PC-3 (cell line): Measurements from ENCODE around the gene SNED1. TPM values are rescaled to one million over a fixed set of nuclear protein-coding genes. Genes with fewer than 3 reads are reported as not detected.

Experiments used
- ATAC-seq: fragments of 200-7000 bp; cut with Tn5 transposase; 2 replicates; pipeline ENCODE4 v1.9.1; 2020; ENCODE audit warnings: mild to moderate bottlenecking, moderate library complexity
- BruUV-seq: library from RNA; stranded (reverse); fragments of 400-500 nt; replicated peaks from 2 replicates; lab custom pipeline; 2021; lab: Mats Ljungman, UMichigan
- CTCF ChIA-PET: fragments of 300-600 bp; sonication (Branson Sonifier 250); formaldehyde crosslinking; loops from one replicate; lab custom pipeline; 2022; ENCODE audit warnings: antibody characterized with exemption; lab: Charles Lee
- POLR2A ChIA-PET: fragments of 300-600 bp; sonication (Branson Sonifier 250); formaldehyde crosslinking; loops from one replicate; lab custom pipeline; 2022; ENCODE audit warnings: antibody characterized with exemption; ENCODE audit not compliant: unreplicated experiment; lab: Charles Lee
- DNase-seq: peaks from one replicate; pipeline ENCODE4 v3.0.0-alpha.2; 2015
- H2AFZ ChIP-seq: fragments of 300-600 bp; sonication (generic); 2 replicates; pipeline ENCODE4 v1.6.0; 2016; ENCODE audit warnings: antibody characterized with exemption, low read length
- H3F3A ChIP-seq: fragments of 300-600 bp; sonication (generic); one replicate; pipeline ENCODE4 v1.6.0; 2017; ENCODE audit warnings: antibody characterized with exemption, low read length, control low read depth, mild to moderate bottlenecking; ENCODE audit not compliant: unreplicated experiment
- H3K27ac ChIP-seq: fragments of 300-600 bp; sonication (generic); 2 replicates; pipeline ENCODE4 v1.5.1; 2016; ENCODE audit warnings: mild to moderate bottlenecking, low read length
- H3K27me3 ChIP-seq: fragments of 300-600 bp; sonication (generic); 2 replicates; pipeline ENCODE4 v1.6.1; 2016; ENCODE audit warnings: low read length, mixed read lengths
- H3K36me3 ChIP-seq: fragments of 300-600 bp; sonication (generic); 2 replicates; pipeline ENCODE4 v1.6.1; 2016; ENCODE audit warnings: low read depth, mixed run types, low read length, mixed read lengths
- H3K4me1 ChIP-seq: fragments of 300-600 bp; sonication (generic); 2 replicates; pipeline ENCODE4 v1.5.1; 2016; ENCODE audit warnings: low read length; ENCODE audit not compliant: insufficient read depth
- H3K4me2 ChIP-seq: fragments of 300-600 bp; sonication (generic); 2 replicates; pipeline ENCODE4 v1.6.0; 2016; ENCODE audit warnings: low read length
- H3K4me3 ChIP-seq: fragments of 300-600 bp; sonication (generic); 2 replicates; pipeline ENCODE4 v1.5.1; 2016; ENCODE audit warnings: mild to moderate bottlenecking, low read length, mixed read lengths
- H3K79me2 ChIP-seq: fragments of 300-600 bp; sonication (generic); 2 replicates; pipeline ENCODE4 v1.6.1; 2017; ENCODE audit warnings: low read length, mixed read lengths
- H3K9ac ChIP-seq: fragments of 300-600 bp; sonication (generic); 2 replicates; pipeline ENCODE4 v1.6.0; 2016; ENCODE audit warnings: mild to moderate bottlenecking, low read length
- H3K9me2 ChIP-seq: fragments of 300-600 bp; sonication (generic); replicated peaks from 2 replicates; pipeline ENCODE4 v1.6.1; 2016; ENCODE audit warnings: mixed run types, low read length, mixed read lengths
- H3K9me3 ChIP-seq: fragments of 300-600 bp; sonication (generic); 2 replicates; pipeline ENCODE4 v1.6.1; 2016; ENCODE audit warnings: low read length, mixed read lengths
- H4K20me1 ChIP-seq: fragments of 300-600 bp; sonication (generic); 2 replicates; pipeline ENCODE4 v1.6.1; 2016; ENCODE audit warnings: low read length, mixed read lengths
- CTCF ChIP-seq: fragments of 300-600 bp; sonication (generic); conservative IDR thresholded peaks from 2 replicates; pipeline ENCODE4 v1.5.1; 2017; ENCODE audit warnings: antibody characterized with exemption, low read depth, mild to moderate bottlenecking, low read length
- EZH2 ChIP-seq: fragments of 300-600 bp; sonication (generic); IDR thresholded peaks from one replicate; pipeline ENCODE4 v1.6.1; 2017; ENCODE audit warnings: antibody characterized with exemption, mild to moderate bottlenecking, low read length; ENCODE audit not compliant: unreplicated experiment
- EZH2phosphoT487 ChIP-seq: fragments of 300-600 bp; sonication (generic); IDR thresholded peaks from 2 replicates; pipeline ENCODE4 v1.6.1; 2018; ENCODE audit warnings: mild to moderate bottlenecking, antibody characterized with exemption, low read length, borderline replicate concordance
- intact Hi-C: fragments of 100-400 bp; cut with micrococcal nuclease; formaldehyde crosslinking; loops from 2 replicates; pipeline ENCODE4 v1.9.0; 2023
- total RNA-seq: library from RNA; depleted of rRNA; stranded (reverse); fragments of >200 nt; gene quantifications from 2 replicates; pipeline ENCODE4 v1.2.3, GENCODE V29; 2014

Gene SNED1
- total RNA-seq, 1 experiment from 2014 or later: 0.66 TPM

- no peaks in the 10 kb centered on the region for H3K79me2 ChIP-seq
- no peak overlapping the region for H2AFZ ChIP-seq
- TF ChIP-seq EZH2phosphoT487 (no peak), CTCF (no peak), EZH2 (no peak)
- H3K27ac ChIP-seq: no peak overlapping the region
- intact Hi-C loops: no loop called here
- CTCF ChIA-PET: no interaction called here
- ATAC-seq (no peak), DNase-seq (no peak)
- BruUV-seq: no TSS peak
- no peak overlapping the region for H3K4me2 ChIP-seq
- H3K36me3 ChIP-seq: no peaks in the 10 kb centered on the region
- H3K4me3 ChIP-seq: no peak overlapping the region
- H3K27me3 ChIP-seq: no peaks in the 10 kb centered on the region
- no peaks in the 10 kb centered on the region for H3K9me2 ChIP-seq
- no peaks in the 10 kb centered on the region for H4K20me1 ChIP-seq
- H3F3A ChIP-seq: no peaks in the 10 kb centered on the region
- POLR2A ChIA-PET: no interaction called here
- no peaks in the 10 kb centered on the region for H3K4me1 ChIP-seq
- H3K9me3 ChIP-seq: peaks cover 14% of the 10 kb centered on the region
- H3K9ac ChIP-seq: no peak overlapping the region
Observed at GRCh38 chr2:241043581-241043980, 45.2 kb downstream of the SNED1 start.

GRCh38 chr2:241047253-241048010 is 49.0 kb downstream of the SNED1 start:
- Histone ChIP-seq H3K4me3 (no peak overlapping the region), H4K20me1 (no peaks in the 10 kb centered on the region), H3K27ac (no peak overlapping the region), H3F3A (no peaks in the 10 kb centered on the region), H3K27me3 (no peaks in the 10 kb centered on the region), H3K9me3 (peaks cover 14% of the 10 kb centered on the region), H3K4me2 (no peak overlapping the region), H3K36me3 (no peaks in the 10 kb centered on the region), H3K4me1 (no peaks in the 10 kb centered on the region), H3K9me2 (no peaks in the 10 kb centered on the region), H3K79me2 (no peaks in the 10 kb centered on the region), H2AFZ (no peak overlapping the region), H3K9ac (no peak overlapping the region)
- DNase-seq (no peak), ATAC-seq (no peak)
- CTCF ChIA-PET: no interaction called here
- no TSS peak for BruUV-seq
- intact Hi-C loops: no loop called here
- POLR2A ChIA-PET: no interaction called here
- TF ChIP-seq EZH2phosphoT487 (no peak), CTCF (no peak), EZH2 (no peak)
